ENCODE results near the gene CLCA4.

Gene CLCA4

DNA sequence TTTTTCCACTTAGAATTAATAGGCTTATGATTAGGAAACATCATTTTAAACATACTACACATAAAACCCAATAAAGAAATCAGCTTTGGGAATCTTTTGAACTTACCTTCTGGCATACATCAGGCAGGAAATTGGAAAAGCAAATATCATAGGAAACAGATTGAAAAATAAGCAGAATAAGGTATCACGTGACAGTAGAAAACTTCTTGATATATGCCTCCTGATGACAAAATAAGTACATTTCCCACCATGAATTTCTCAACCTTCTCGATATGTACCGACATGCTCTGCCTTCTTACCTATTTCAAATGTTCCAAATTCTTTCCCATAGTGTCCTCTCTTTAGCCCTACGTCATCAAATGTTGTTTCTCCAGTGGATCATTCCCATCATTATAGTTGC is 72.4 kb downstream of the CLCA4 start:
- TF ChIP-seq, protein P1, sequence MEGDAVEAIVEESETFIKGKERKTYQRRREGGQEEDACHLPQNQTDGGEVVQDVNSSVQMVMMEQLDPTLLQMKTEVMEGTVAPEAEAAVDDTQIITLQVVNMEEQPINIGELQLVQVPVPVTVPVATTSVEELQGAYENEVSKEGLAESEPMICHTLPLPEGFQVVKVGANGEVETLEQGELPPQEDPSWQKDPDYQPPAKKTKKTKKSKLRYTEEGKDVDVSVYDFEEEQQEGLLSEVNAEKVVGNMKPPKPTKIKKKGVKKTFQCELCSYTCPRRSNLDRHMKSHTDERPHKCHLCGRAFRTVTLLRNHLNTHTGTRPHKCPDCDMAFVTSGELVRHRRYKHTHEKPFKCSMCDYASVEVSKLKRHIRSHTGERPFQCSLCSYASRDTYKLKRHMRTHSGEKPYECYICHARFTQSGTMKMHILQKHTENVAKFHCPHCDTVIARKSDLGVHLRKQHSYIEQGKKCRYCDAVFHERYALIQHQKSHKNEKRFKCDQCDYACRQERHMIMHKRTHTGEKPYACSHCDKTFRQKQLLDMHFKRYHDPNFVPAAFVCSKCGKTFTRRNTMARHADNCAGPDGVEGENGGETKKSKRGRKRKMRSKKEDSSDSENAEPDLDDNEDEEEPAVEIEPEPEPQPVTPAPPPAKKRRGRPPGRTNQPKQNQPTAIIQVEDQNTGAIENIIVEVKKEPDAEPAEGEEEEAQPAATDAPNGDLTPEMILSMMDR (IDR thresholded peaks at IDR 0.05; ENCODE audit: control insufficient read depth, insufficient read depth, low read depth, low read length, missing control alignments) = no peak
- no peak for DNase-seq (ENCODE audit: low read depth)
- H3K4me3 ChIP-seq (ENCODE audit: control insufficient read depth, low read depth, low read length) = no peak overlapping the region

DNA sequence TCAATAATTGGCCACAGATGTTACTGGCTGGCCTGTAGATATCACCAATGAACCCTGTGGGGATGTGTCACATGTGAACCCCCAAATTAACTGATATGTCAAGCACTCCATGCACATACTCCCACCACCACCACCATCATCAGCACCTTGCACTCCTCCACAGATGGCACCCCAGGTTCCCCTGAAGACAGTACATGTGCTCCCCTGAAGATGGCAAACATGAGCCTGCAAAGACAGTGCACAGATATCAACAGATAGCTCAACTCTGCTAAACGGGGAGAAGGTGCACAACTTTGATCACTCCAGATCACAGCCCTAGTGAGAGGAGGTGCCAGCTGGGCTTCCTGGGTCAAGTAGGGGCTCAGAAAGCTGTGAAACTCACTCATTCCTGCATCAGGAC is 74.4 kb downstream of the CLCA4 start:
- DNase-seq (ENCODE audit: low read depth) = no peak
- TF ChIP-seq, protein P1 (IDR thresholded peaks at IDR 0.05; ENCODE audit: control insufficient read depth, insufficient read depth, low read depth, low read length, missing control alignments) = no peak
- H3K4me3 ChIP-seq (ENCODE audit: control insufficient read depth, low read depth, low read length) = no peak overlapping the region
